Measurements from ENCODE around the gene IQSEC3.

IQSEC3 gene

DNA sequence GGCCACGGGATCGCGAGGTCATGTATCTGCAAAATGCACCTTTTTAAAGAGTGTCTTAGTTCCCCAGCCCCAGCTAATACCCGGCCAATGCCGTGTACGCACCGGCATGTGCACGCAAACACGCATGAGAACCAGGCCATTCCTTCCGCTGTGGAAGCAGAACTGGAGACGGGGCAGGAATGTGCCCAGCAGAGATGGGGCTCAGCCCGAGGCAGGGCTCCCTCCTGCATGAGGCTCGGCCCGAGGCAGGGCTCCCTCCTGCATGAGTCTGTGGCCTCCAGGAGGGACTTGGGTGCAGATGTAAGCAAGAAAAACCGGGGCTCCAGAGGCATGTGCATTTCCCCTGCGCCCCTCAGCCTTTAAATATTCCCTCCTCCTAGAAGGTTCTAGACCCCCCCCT is 109.2 kb downstream of the IQSEC3 start:
- intact Hi-C loops (cut with DNase I; ENCODE audit: low total_unique reads), result no loop called here
- no peaks in the 10 kb centered on the region for H3K36me3 ChIP-seq
- no peak overlapping the region for H3K4me3 ChIP-seq
- H3K27ac ChIP-seq, result no peak overlapping the region
- DNase-seq, result no peak
- no peaks in the 10 kb centered on the region for H3K9me3 ChIP-seq
- peaks cover 0 to 24% (median 16%) of the 10 kb centered on the region in 4 donors for H3K4me1 ChIP-seq
- TF ChIP-seq, protein P1, sequence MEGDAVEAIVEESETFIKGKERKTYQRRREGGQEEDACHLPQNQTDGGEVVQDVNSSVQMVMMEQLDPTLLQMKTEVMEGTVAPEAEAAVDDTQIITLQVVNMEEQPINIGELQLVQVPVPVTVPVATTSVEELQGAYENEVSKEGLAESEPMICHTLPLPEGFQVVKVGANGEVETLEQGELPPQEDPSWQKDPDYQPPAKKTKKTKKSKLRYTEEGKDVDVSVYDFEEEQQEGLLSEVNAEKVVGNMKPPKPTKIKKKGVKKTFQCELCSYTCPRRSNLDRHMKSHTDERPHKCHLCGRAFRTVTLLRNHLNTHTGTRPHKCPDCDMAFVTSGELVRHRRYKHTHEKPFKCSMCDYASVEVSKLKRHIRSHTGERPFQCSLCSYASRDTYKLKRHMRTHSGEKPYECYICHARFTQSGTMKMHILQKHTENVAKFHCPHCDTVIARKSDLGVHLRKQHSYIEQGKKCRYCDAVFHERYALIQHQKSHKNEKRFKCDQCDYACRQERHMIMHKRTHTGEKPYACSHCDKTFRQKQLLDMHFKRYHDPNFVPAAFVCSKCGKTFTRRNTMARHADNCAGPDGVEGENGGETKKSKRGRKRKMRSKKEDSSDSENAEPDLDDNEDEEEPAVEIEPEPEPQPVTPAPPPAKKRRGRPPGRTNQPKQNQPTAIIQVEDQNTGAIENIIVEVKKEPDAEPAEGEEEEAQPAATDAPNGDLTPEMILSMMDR (IDR thresholded peaks at IDR 0.05), result no peak
- H3K27me3 ChIP-seq, result peaks cover 0 to 38% of the 10 kb centered on the region in 2 donors

DNA sequence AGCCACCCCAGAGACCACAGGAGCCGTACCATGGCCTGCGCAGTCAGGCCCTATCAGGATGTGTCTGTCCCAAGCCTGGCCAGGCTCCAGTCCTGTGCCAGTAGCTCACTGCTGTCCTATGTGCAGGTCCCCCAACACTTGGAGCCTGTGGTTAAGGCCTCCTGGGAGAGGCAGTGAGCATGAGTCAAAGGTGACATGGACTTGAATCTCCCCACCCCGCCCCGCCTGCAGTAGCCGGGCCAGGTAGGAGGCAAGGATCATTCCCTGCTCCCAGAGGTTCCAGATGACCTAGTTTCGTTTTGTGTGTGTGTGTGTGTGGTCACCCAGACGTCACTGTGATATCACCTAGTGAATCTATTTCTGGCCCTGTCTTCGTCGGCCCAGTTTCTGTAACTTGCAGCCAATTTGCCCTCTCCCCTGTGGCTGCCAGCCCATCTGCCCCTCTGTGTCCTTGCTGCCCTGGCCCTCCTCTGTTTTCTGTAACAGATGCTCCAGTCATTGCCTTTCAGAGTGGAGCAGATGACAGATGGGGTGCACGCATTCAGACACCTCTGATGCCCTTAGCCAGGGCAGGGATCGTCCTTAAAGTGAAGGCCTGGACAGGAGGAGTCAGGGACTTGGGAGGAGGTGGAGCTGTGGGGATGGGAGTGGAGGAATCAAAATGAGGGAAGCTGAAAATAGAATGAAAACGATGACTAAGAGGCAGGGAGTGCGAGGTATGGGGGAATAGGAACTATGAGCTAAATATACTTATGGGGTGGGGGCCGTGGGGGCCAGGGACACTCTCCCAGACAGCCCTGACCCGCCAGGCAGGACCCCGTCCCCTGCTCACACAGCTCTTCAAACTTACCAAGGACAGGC is 110.0 kb downstream of the IQSEC3 start:
- H3K4me3 ChIP-seq, result no peak overlapping the region
- peaks cover 0 to 30% of the 10 kb centered on the region in 2 donors for H3K27me3 ChIP-seq
- peaks cover 0 to 24% (median 16%) of the 10 kb centered on the region in 4 donors for H3K4me1 ChIP-seq
- DNase-seq, result no peak
- intact Hi-C loops (cut with DNase I; ENCODE audit: low total_unique reads), result no loop called here
- no peaks in the 10 kb centered on the region for H3K9me3 ChIP-seq
- no peaks in the 10 kb centered on the region for H3K36me3 ChIP-seq
- no peak overlapping the region for H3K27ac ChIP-seq
- TF ChIP-seq, protein P1 (IDR thresholded peaks at IDR 0.05), result no peak

DNA sequence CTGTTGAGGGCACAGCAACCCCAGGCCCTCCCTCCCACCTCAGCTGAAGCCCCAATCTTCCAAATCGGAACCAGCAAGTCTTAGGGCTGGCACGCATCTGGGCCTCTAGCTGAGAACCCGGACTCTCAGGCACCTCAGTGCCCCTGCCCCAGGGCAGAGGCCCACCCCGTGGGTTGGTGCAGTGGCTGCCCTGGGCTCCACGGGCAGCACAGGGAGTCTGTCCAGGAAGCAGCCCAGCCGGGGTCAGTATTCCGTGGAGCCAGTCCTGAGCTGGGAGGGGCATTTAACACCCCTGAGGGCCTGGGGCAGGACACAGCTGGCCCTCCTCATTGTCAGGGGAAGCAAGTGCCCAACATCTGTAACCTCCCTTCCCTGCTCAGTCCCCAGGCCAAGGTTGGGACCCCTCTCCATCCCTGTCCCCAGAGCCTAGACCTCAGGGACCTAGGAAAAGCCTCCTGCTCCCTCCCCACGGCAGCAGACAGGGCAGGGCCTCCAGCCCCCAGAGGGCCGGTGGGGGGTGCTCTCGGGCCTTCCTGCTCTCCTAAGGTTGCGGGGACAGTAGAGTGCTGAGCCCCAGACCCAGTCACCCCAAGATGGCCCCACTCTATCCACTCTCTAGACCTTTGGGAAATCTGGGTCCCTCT is 110.9 kb downstream of the IQSEC3 start:
- H3K27ac ChIP-seq, result no peak overlapping the region
- TF ChIP-seq, protein P1 (IDR thresholded peaks at IDR 0.05), result no peak
- H3K4me3 ChIP-seq, result no peak overlapping the region
- peaks cover 0 to 21% of the 10 kb centered on the region in 2 donors for H3K27me3 ChIP-seq
- no peak for DNase-seq
- no peaks in the 10 kb centered on the region for H3K9me3 ChIP-seq
- peaks cover 0 to 24% (median 16%) of the 10 kb centered on the region in 4 donors for H3K4me1 ChIP-seq
- intact Hi-C loops (cut with DNase I; ENCODE audit: low total_unique reads), result no loop called here
- H3K36me3 ChIP-seq, result no peaks in the 10 kb centered on the region

DNA sequence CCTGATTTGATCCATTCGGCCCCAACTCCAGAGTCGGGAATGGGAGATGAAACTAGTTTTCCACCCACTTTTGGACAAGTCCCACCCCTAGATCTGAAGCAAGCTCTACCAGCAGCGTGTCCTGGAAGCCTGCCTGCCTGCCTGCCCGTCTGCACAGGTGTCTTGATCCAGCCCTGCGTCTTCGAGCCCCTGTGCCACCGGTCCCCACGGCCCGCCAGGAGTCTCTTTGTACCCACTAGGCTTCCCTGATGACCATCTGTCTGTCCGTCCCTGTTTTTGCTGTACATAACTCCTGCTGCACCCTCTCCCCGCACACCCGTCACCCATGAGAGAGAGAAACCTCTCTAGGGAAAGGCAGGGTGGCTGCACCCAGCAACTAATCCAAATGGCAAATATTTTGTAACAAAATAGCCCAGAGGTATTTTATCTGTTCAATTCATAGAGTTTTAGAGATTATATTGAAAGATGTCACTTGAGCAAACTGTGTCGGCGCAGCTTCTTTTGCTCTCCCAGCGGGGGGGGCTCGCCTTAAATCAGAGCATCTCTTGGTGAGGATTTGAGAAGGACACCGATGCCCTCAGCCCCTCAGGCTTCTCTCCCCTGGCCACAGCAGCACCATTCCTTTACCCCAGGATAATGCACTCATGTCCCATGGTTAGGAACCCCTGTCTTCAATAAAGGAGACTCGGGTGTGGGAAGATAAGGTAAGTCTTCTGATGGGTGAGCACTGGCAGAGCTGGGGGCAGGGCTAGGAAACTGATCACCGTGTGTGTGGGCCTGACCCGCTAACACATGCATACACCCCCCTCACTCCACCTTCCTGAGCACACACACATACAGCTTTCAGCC is 111.6 kb downstream of the IQSEC3 start:
- Histone ChIP-seq H3K4me1 (peaks cover 0 to 24% (median 16%) of the 10 kb centered on the region in 4 donors), H3K27me3 (peaks cover 0 to 15% of the 10 kb centered on the region in 2 donors), H3K9me3 (no peaks in the 10 kb centered on the region), H3K36me3 (no peaks in the 10 kb centered on the region), H3K4me3 (no peak overlapping the region), H3K27ac (no peak overlapping the region)
- intact Hi-C loops (cut with DNase I; ENCODE audit: low total_unique reads), result no loop called here
- TF ChIP-seq, protein P1 (IDR thresholded peaks at IDR 0.05), result no peak
- no peak for DNase-seq

DNA sequence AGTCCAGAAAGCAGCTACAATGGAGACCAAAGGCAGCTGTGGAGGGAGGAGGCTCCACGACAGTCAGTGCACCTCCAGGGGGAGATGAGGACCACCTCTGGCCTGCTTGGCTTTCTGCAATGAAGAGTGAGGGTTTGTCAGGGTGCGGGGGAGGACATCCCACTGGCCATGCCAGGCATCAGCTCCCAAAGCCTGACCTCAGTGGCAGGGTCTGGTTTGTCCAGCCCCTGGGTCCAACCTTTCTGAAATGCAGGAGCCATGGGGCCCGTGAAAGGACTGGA is 112.2 kb downstream of the IQSEC3 start:
- H3K4me3 ChIP-seq, result no peak overlapping the region
- H3K27ac ChIP-seq, result no peak overlapping the region
- H3K9me3 ChIP-seq, result no peaks in the 10 kb centered on the region
- peaks cover 0 to 9% of the 10 kb centered on the region in 2 donors for H3K27me3 ChIP-seq
- H3K4me1 ChIP-seq, result peaks cover 0 to 24% (median 16%) of the 10 kb centered on the region in 4 donors
- no peak for DNase-seq
- intact Hi-C loops (cut with DNase I; ENCODE audit: low total_unique reads), result no loop called here
- TF ChIP-seq, protein P1 (IDR thresholded peaks at IDR 0.05), result no peak
- no peaks in the 10 kb centered on the region for H3K36me3 ChIP-seq

All from tibial artery (tissue), 4 donors.